ENCODE measurements around the gene HPGD.
"Not testable (repeated sequence)": the region's sequence is repeated elsewhere in the genome, so short reads cannot be mapped to it uniquely, and the experiment has no call there.

HPGD gene

GRCh38 chr4:174526731-174527130, 4.4 kb upstream of the HPGD start:
- DNase-seq (ENCODE audit: low read depth in 2 of 2): no peak

DNA sequence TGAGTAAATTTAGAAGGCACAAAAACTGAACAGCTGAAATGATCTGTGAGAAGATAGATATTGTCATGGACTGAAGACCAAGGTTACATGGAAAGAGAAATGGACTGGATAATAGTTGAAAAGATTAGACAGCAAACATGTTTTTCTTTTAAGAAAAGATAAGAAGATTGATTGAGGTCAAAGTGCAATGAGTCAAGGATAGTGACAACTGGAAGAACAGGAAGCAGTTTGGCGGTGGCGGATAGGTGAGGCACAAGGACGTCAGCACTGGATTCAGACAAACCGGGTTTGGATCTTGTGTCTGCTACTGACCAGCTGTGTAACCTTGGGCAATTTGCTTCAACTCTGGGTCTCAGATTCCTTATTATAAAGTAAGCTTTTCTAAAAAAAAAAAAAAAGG, 2.0 kb upstream of the HPGD start:
- DNase-seq (ENCODE audit: low read depth in 2 of 2): no peak

DNA sequence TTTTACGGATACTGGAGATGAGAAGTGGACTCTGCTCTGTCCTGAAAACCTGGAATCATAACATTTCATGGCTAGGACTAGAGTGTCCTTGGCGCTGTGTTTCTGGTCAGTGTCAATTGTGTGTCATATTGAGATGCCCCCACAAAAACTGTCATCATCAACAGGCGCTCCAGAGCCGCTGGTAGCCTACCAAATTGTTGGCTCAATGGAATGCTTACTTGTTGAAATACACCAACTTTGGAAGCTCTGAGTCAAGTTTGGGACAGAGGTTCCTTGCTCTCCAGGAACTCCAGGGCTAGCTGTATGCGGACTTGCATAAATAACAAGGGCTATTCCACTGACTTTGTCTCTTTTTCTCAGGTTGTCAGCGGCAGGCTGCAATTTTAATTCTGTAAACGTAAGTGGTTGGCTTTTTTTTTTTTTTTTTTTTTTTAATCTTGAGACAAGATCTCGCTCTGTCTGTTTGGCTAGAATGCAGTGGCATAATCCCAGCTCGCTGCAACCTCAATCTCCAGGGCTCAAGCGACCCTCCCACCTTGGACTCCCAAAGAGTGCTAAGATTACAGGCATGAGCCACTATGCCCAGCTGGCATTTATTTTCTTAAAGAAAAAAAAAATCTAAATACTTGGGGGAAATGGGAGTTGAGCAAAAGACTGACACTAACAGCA, 871 bp upstream of the HPGD start:
- no peak for DNase-seq (ENCODE audit: low read depth in 2 of 2)

DNA sequence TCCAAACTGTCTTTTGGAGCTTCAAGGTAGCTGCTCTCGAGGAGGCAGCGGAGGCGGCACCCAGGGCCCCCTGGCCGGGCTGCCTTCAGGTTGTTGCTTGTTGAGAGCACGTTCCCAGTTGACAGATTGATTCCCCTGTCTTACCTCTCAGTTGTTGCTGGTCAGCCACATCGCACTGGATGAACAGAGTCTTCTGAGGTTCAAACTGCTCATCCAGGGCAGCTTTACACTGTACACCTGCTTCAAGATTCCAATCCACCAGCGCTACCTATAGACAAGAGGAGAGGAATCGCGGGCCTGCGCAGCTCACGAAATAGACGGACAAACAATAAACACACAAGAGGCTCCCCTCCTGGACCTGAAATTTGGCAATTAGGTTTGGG, 497 bp downstream of the HPGD start:
- no peak for DNase-seq (ENCODE audit: low read depth in 2 of 2)

- no peak for DNase-seq (ENCODE audit: low read depth in 2 of 2)
These were observed 1.6 kb downstream of the HPGD start for GRCh38 chr4:174520660-174521059.

GRCh38 chr4:174517502-174518445, 4.5 kb downstream of the HPGD start:
- no peak for DNase-seq (ENCODE audit: low read depth in 2 of 2)

DNA sequence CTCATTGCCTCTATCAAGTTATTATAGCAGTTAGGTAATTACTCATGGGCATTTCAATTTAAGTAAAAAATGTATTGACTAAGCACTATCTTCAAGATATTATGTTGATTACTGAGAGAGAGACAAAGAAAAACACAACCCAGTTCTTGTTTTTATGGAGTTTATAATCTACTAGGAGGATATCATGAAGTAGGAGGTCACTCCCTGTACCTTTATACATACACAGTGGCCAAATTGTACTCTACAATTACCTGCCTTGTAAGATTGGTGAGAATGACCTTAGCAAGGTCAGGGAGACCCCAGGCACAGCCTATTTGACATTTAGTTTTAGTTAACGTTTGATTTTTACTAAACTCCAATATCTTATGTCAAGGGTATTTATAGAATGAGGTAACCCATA, 5.5 kb downstream of the HPGD start:
- DNase-seq (ENCODE audit: low read depth in 2 of 2): no peak

- DNase-seq (ENCODE audit: low read depth in 2 of 2): no peak
These were observed 5.9 kb downstream of the HPGD start for GRCh38 chr4:174516345-174516744.

- DNase-seq (ENCODE audit: low read depth in 2 of 2): no peak
These were observed 9.5 kb downstream of the HPGD start for GRCh38 chr4:174512745-174513144.

DNA sequence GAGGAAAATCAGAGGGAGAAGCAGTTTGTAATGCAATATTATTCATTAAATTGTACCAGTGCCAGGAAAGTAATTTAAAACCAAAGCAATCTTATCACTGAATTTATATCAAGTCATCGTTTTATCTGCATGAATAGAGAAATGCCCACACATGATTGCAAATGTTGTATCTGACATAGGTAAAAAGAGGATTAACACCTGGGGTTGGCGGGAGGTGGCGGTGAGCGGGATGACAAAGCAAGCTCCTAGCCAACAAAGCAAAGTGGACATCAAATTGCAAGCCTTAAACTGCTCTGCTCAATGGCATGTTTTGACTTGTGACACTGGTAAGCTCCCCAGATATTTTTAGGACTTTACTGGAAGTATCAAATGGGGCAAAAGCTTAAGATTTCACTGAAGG, 16.4 kb downstream of the HPGD start:
- DNase-seq (ENCODE audit: low read depth in 2 of 2): no peak

- DNase-seq (ENCODE audit: low read depth in 2 of 2): no peak
These were observed 17.3 kb downstream of the HPGD start for GRCh38 chr4:174505007-174505406.

GRCh38 chr4:174503079-174503715, 19.1 kb downstream of the HPGD start:
- no peak for DNase-seq (ENCODE audit: low read depth in 2 of 2)

DNA sequence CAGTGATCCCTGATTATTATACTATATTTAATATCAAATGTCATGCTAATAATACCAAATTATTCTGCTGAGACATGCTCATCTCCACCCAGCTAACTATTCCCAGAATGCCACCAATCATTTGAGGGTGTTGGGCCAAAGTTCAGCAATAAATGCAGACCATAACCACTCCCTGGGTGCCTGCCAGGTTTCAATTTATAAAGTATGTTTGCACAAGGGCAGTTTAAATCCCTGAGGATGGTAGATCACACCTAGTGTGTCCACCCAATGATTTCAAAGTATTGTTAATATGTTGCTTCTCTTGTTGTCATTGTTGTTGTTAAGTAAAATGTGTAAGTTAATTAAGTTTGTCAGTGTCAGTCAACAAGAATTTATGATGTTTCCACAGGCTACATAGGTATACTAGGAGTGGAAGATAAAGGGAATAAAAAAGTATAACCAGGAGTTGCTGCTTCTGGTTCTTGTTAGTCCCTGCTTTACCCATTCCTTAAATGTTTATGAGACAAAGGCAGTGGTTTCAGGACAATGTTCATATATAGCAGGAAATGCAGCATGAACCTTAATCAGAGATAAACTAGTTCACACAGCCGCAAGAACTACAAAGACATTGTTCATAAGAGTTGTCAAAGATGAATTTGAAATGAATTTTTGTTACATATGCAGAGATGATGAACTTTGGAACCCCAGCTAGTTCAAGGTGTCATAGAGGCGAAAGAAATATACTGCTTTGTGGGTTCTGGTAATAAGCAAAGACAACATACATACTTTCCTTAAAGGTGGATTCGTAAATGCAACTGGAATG, 25.5 kb downstream of the HPGD start:
- DNase-seq (ENCODE audit: low read depth in 2 of 2): no peak

DNA sequence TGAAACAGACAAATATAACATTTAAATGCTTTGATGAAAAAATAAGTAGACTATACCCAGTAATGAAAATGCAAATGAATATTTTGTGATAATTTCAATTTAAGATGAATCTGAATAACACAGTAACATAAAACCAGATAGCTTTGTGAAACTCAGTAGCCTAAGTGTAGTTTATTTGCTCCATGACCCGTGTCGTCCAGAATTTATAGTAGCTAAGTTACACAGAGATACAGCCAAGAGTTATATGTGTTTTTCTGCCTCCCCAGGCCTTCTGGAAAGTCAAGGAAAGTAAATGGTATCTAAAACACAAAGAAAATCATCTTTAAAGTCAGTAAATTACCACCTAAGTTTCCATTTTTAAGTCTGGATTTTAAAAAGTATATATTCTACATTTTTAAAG, 26.7 kb downstream of the HPGD start:
- no peak for DNase-seq (ENCODE audit: low read depth in 2 of 2)

- no peak for DNase-seq (ENCODE audit: low read depth in 2 of 2)
These were observed 27.6 kb downstream of the HPGD start for GRCh38 chr4:174494726-174495125.

DNA sequence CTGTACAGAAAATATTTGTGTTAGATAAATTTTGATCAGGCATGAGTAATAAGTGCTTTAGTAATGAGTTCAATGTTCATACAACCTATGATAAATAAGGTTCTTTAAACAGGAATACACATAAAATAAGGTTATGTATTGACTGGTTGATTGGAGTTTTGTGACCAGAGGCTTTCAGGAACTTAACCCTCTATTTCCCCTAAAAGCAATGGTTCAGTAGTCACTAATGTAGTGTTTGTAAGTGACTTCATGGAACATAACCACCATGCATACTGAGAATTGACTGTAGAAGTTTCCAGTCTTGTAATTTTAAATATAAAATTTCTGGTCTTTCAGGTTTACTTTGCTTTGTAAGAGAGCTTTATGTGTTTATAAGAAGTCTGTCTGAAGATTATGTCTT, 28.1 kb downstream of the HPGD start:
- DNase-seq (ENCODE audit: low read depth in 2 of 2): no peak

DNA sequence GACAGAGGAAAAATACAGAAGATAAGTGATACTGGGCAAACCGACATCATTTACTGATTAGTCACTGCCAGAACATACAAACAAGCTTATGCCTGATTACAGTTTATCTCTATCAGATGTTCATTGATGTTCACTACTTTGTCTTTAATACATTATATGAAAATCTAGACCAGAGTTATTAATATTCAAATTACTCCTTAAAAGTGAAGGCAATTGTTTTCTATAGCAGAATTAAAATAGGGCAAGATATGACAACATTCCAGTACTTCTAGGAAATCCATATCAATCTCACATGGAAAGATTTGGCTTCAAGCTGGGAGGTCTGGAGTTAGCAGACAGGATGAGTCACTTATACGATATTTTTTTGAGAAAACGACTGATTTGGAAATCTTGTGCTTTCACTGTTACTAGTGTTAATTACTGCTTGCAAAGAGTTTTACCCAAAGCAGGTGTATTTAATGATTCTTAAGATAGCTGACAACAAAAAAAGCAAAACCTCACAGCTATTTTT, 31.8 kb downstream of the HPGD start:
- DNase-seq (ENCODE audit: low read depth in 2 of 2): no peak

DNA sequence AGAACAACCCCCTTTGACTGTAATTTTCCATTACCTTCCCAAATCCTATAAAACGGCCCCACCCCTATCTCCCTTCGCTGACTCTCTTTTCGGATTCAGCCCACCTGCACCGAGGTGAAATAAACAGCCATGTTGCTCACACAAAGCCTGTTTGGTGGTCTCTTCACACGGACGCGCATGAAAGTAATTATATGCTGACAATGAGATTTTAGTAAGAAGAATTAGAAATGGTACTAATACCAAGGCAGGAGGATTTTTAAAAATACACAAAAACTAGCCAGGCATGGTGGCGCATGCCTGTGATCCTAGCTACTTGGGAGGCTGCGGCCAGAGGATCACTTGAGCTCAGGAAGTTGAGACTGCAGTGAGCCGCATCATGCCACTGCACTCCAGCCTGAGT, 33.9 kb downstream of the HPGD start:
- DNase-seq (ENCODE audit: low read depth in 2 of 2): not testable (repeated sequence)

DNA sequence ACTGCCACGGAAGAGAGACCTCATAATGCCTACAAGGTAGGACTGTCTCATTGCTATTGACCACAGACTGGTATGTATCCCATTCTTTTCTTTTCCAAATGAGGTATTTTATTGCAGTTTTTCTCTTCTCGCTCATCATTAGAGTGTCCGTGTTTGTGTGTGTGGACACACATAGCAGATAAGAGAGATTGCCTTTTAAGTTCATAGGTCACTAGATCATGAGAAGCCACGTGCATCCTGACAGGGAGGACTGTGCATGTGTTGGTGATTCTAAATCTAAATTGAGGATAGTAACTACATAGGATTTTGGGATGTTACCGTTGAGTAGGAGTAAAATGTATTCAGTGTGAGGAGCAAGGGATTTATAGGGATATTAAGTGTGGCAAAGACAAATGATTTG, 37.3 kb downstream of the HPGD start:
- no peak for DNase-seq (ENCODE audit: low read depth in 2 of 2)

GRCh38 chr4:174483792-174484191, 38.5 kb downstream of the HPGD start:
- no peak for DNase-seq (ENCODE audit: low read depth in 2 of 2)

DNA sequence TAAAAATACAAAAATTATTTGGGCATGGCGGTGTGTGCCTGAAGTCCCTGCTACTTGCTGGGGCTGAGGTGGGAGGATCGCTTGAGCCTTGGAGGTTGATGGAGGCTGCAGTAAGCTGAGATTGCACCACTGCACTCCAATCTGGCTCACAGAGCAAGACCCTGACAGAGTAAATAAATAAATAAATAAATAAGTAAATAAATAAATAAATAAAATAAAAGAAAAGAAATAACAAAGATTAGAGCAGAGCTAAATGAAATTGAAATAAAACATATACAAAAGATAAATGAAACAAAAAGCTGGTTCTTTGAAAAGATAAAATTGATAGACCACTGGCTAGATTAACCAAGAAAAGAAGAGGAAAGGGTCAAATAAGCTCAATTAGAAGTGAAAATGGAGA, 43.1 kb downstream of the HPGD start:
- DNase-seq (ENCODE audit: low read depth in 2 of 2): no peak

DNA sequence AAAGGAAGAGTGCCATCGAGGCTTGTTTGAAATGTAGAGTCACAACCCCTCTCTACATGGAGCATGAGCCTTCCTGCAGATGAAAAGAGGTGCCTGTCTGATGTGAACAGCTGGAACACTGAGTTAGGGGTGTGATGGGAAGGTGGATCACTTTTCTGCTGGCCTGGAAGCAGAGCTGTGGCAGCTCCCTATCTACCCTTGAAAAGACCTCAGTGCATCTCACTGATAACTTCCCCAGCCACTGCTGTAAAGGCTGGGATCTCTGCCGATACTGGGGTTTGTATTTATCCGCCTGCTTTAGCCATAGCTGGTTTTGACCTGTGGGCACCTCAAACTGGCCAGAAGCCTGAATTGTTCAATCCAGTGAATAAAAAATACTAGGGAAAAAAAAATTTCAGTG, 46.8 kb downstream of the HPGD start:
- no peak for DNase-seq (ENCODE audit: low read depth in 2 of 2)

Data from stimulated activated CD8-positive, alpha-beta memory T cell treated with anti-CD3 and anti-CD28 coated beads, Interleukin-15, amount 100 ng/mL, for 48 hours (primary cell).